Caco-2 (cell line): ENCODE measurements around the gene ZNF398. TPM values are rescaled to one million over a fixed set of nuclear protein-coding genes. Genes with fewer than 3 reads are reported as not detected.
A peak's percentile ranks its signal among the peaks of the same experiment; 100 is the strongest.

Experiments
- BruUV-seq: library from RNA; stranded (reverse); fragments of 400-500 nt; replicated peaks from 2 replicates; lab custom pipeline; 2021; lab: Mats Ljungman, UMichigan
- CTCF ChIA-PET: fragments of 300-600 bp; sonication (Branson Sonifier 250); formaldehyde crosslinking; loops from one replicate; lab custom pipeline; 2022; ENCODE audit warnings: antibody characterized with exemption; lab: Charles Lee
- POLR2A ChIA-PET: fragments of 300-600 bp; sonication (Branson Sonifier 250); formaldehyde crosslinking; loops from one replicate; lab custom pipeline; 2022; ENCODE audit warnings: antibody characterized with exemption; lab: Charles Lee
- DNase-seq, 2 experiments: peaks; one replicate each; pipeline versions ENCODE4 v3.0.0 to v3.0.0-alpha.2; 2020 to 2022
- H3K27me3 ChIP-seq: replicated peaks from 2 replicates; pipeline ENCODE4 v1.6.0; 2011; ENCODE audit warnings: low read length; ENCODE audit not compliant: control insufficient read depth, insufficient read depth
- H3K36me3 ChIP-seq: 2 replicates; pipeline ENCODE4 v1.5.1; 2011; ENCODE audit warnings: low read length; ENCODE audit not compliant: control insufficient read depth, insufficient read depth
- H3K4me1 ChIP-seq: fragments of 250-450 bp; sonication (Bioruptor Pico); 2 replicates; pipeline ENCODE4 v1.5.1; 2020; ENCODE audit warnings: mild to moderate bottlenecking
- H3K4me3 ChIP-seq: 2 replicates; pipeline ENCODE4 v1.5.1; 2011; ENCODE audit warnings: low read depth, mild to moderate bottlenecking, control low read depth, low read length
- H3K9me3 ChIP-seq: fragments of 250-450 bp; sonication (Bioruptor Pico); 2 replicates; pipeline ENCODE4 v1.5.1; 2020; ENCODE audit warnings: mild to moderate bottlenecking, moderate library complexity
- H3K27ac Mint-ChIP-seq: one replicate; pipeline ENCODE4 v1.8.0; 2022; ENCODE audit warnings: mixed read lengths; ENCODE audit not compliant: unreplicated experiment
- H3K27me3 Mint-ChIP-seq: one replicate; pipeline ENCODE4 v1.8.0; 2022; ENCODE audit warnings: mixed read lengths; ENCODE audit not compliant: insufficient read depth, unreplicated experiment
- H3K36me3 Mint-ChIP-seq: one replicate; pipeline ENCODE4 v1.8.0; 2022; ENCODE audit warnings: mild to moderate bottlenecking, mixed read lengths; ENCODE audit not compliant: insufficient read depth, unreplicated experiment
- H3K4me1 Mint-ChIP-seq: one replicate; pipeline ENCODE4 v1.8.0; 2022; ENCODE audit warnings: low read depth, mixed read lengths; ENCODE audit not compliant: unreplicated experiment
- H3K4me3 Mint-ChIP-seq: one replicate; pipeline ENCODE4 v1.8.0; 2022; ENCODE audit warnings: mild to moderate bottlenecking, moderate library complexity, mixed read lengths; ENCODE audit not compliant: unreplicated experiment
- H3K9me3 Mint-ChIP-seq: one replicate; pipeline ENCODE4 v1.8.0; 2022; ENCODE audit warnings: mixed read lengths; ENCODE audit not compliant: unreplicated experiment
- CTCF ChIP-seq, 2 experiments: fragments of 200-600 bp in 1 of 2; IDR thresholded peaks; 1 replicate in 1 of 2; 2 replicates in 1 of 2; pipeline versions ENCODE4 v1.5.1 to v1.8.0; 2011 to 2022; ENCODE audit warnings: antibody characterized with exemption in 1 of 2, control low read depth in 1 of 2, inconsistent platforms in 1 of 2, low read depth in 1 of 2, low read length in 1 of 2, mild to moderate bottlenecking in 1 of 2, moderate library complexity in 1 of 2; ENCODE audit not compliant: insufficient read depth in 1 of 2, severe bottlenecking in 1 of 2, unreplicated experiment in 1 of 2
- intact Hi-C: fragments of 100-400 bp; cut with micrococcal nuclease; formaldehyde crosslinking; loops from one replicate; pipeline ENCODE4 v1.10.0; 2022; ENCODE audit not compliant: unreplicated experiment
- total RNA-seq: library from RNA; stranded (reverse); gene quantifications from 2 replicates; pipeline ENCODE4 v1.2.3, GENCODE V29; 2022

Gene ZNF398
- total RNA-seq, 1 experiment from 2014 or later: 13.4 TPM

GRCh38 chr7:149191851-149192250, 44.6 kb downstream of the ZNF398 start:
- intact Hi-C loops: no loop called here
- TF ChIP-seq CTCF (IDR thresholded peaks at IDR 0.05; ENCODE audit: insufficient read depth in 1 of 2, low read depth in 1 of 2, low read length in 1 of 2, severe bottlenecking in 1 of 2, unreplicated experiment in 1 of 2): no peak
- Histone ChIP-seq H3K36me3 (no peaks in the 10 kb centered on the region), H3K4me3 (no peak overlapping the region), H3K9me3 (no peaks in the 10 kb centered on the region), H3K27me3 (no peaks in the 10 kb centered on the region), H3K4me1 (no peaks in the 10 kb centered on the region; the same call in 1 of the 2 replicates)
- ChIA-PET POLR2A (no interaction called here), CTCF (no interaction called here)
- H3K27ac Mint-ChIP-seq: no peak overlapping the region
- no peak for DNase-seq
- no TSS peak for BruUV-seq
- H3K9me3 Mint-ChIP-seq: no peaks in the 10 kb centered on the region
- H3K36me3 Mint-ChIP-seq: peaks cover 5% of the 10 kb centered on the region
- H3K4me3 Mint-ChIP-seq: no peak overlapping the region
- no peaks in the 10 kb centered on the region for H3K4me1 Mint-ChIP-seq
- H3K27me3 Mint-ChIP-seq: no peaks in the 10 kb centered on the region

DNA sequence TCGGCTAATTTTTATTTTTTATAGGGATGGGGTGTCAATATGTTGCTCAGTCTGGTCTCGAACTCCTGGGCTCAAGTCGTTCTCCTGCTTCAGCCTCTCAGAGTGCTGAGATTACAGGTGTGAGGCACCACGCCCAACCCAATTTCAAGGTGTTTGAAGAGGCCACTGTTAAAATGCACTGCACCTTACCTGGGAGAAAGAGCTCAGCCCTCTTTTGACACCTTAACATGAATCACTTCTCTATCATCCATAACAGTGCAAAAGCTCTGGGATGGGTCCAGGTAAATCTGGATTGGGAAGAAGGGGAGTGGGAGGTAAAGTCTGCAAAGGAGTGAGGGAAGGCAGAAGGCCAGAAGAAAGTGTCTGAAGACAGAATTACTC, 47.5 kb downstream of the ZNF398 start:
- no peaks in the 10 kb centered on the region for H3K27me3 Mint-ChIP-seq
- CTCF ChIA-PET: interaction anchor here (0.6 to 2.0 kb wide), 10 partner anchors 9 to 189 kb away, joined by 3 to 20 read pairs (median 4); partner anchors contain the start of genes ZNF398 and ZNF783
- H3K36me3 Mint-ChIP-seq: peaks cover 17% of the 10 kb centered on the region
- H3K4me1 Mint-ChIP-seq: no peaks in the 10 kb centered on the region
- H3K9me3 Mint-ChIP-seq: no peaks in the 10 kb centered on the region
- Histone ChIP-seq H3K36me3 (peaks cover 3% of the 10 kb centered on the region), H3K9me3 (no peaks in the 10 kb centered on the region), H3K27me3 (no peaks in the 10 kb centered on the region), H3K4me1 (no peaks in the 10 kb centered on the region; the same call in 1 of the 2 replicates), H3K4me3 (peak overlapping the region; percentile 94)
- POLR2A ChIA-PET: interaction anchor here (0.6 to 2.0 kb wide), 4 partner anchors 10 to 577 kb away, joined by 3 to 13 read pairs (median 4); partner anchors contain the start of gene ZNF783
- no peak for DNase-seq
- intact Hi-C loops: loop anchor here (2.0 kb wide), 2 partner anchors 34 to 48 kb away; partner anchors contain the start of gene ZNF398
- TF ChIP-seq CTCF (IDR thresholded peaks at IDR 0.05; ENCODE audit: insufficient read depth in 1 of 2, low read depth in 1 of 2, low read length in 1 of 2, severe bottlenecking in 1 of 2, unreplicated experiment in 1 of 2): no peak
- H3K27ac Mint-ChIP-seq: peak overlapping the region; percentile 29
- no TSS peak for BruUV-seq
- H3K4me3 Mint-ChIP-seq: peak overlapping the region; percentile 85

GRCh38 chr7:149195180-149196150, 48.2 kb downstream of the ZNF398 start, which contains the start of gene ZNF282:
ZNF282 (plus strand) TSS chr7:149195546; CDS start chr7:149195590, 44 bp downstream.
- peak within 1 kb of the TSS; percentile 85 for H3K4me3 Mint-ChIP-seq
- no TSS peak for BruUV-seq
- peaks cover 24% of the 10 kb centered on the region for H3K36me3 Mint-ChIP-seq
- no peaks in the 10 kb centered on the region for H3K27me3 Mint-ChIP-seq
- peak within 1 kb of the TSS; percentile 94 for H3K4me3 ChIP-seq
- H3K4me1 Mint-ChIP-seq: no peaks in the 10 kb centered on the region
- peak; percentile 49 to 82 for TF ChIP-seq CTCF (IDR thresholded peaks at IDR 0.05; ENCODE audit: insufficient read depth in 1 of 2, low read depth in 1 of 2, low read length in 1 of 2, severe bottlenecking in 1 of 2, unreplicated experiment in 1 of 2)
- no peaks in the 10 kb centered on the region; the same call in 1 of the 2 replicates for H3K4me1 ChIP-seq
- intact Hi-C loops: loop anchor here (2.0 kb wide), 2 partner anchors 33 to 49 kb away; partner anchors contain the start of gene ZNF398
- no peaks in the 10 kb centered on the region for H3K9me3 ChIP-seq
- DNase-seq: peak; percentile 94 to 96
- peak within 1 kb of the TSS; percentile 87 for H3K27ac Mint-ChIP-seq
- no peaks in the 10 kb centered on the region for H3K27me3 ChIP-seq
- H3K9me3 Mint-ChIP-seq: no peaks in the 10 kb centered on the region
- CTCF ChIA-PET: interaction anchor here (0.6 to 2.0 kb wide), 10 partner anchors 10 to 190 kb away, joined by 3 to 20 read pairs (median 4); partner anchors contain the start of genes ZNF398 and ZNF783
- H3K36me3 ChIP-seq: peaks cover 6% of the 10 kb centered on the region
- POLR2A ChIA-PET: interaction anchor here (0.5 to 2.0 kb wide), 5 partner anchors 9 to 576 kb away, joined by 3 to 13 read pairs (median 6); partner anchors contain the start of gene ZNF783
